SK-N-SH (cell line): Measurements from ENCODE around the gene CASZ1. TPM values are rescaled to one million over a fixed set of nuclear protein-coding genes. Genes with fewer than 3 reads are reported as not detected.

Experiments used
- CTCF ChIA-PET: fragments of 300-600, 350-600 bp; formaldehyde crosslinking; extraction: SDS; loops from one replicate; lab custom pipeline; 2021; lab: Yijun Ruan, JAX
- POLR2A ChIA-PET: fragments of 350-600 bp; sonication (Branson Sonifier 250); formaldehyde crosslinking; extraction: SDS; loops from one replicate; lab custom pipeline; 2020; ENCODE audit warnings: antibody characterized with exemption, inconsistent platforms; lab: Yijun Ruan, JAX
- DNase-seq: peaks from one replicate; pipeline ENCODE4 v3.0.0; 2012
- H2AFZ ChIP-seq: fragments of 200-600 bp; sonication (generic); 2 replicates; pipeline ENCODE4 v1.8.1; 2016; ENCODE audit warnings: antibody characterized with exemption, mild to moderate bottlenecking, low read depth
- H3F3A ChIP-seq: fragments of 200-600 bp; sonication (generic); replicated peaks from 2 replicates; pipeline ENCODE3; 2016; ENCODE audit warnings: antibody characterized with exemption, mild to moderate bottlenecking; ENCODE audit not compliant: insufficient read depth
- H3K27ac ChIP-seq, 2 experiments: fragments of 200-500 bp in 1 of 2; fragments of 200-600 bp in 1 of 2; sonication (Bioruptor generic) in 1 of 2; sonication (generic), shearing (Covaris generic) in 1 of 2; 2 replicates each; pipeline versions ENCODE4 v1.5.1 to v1.6.1; 2014 to 2016; ENCODE audit warnings: low read depth in 2 of 2, inconsistent platforms in 1 of 2, low read length in 1 of 2, mild to moderate bottlenecking in 1 of 2, mixed read lengths in 1 of 2
- H3K27me3 ChIP-seq: fragments of 200-600 bp; sonication (generic), shearing (Covaris generic); 2 replicates; pipeline ENCODE4 v1.6.1; 2016; ENCODE audit warnings: mixed run types; ENCODE audit not compliant: insufficient read depth
- H3K36me3 ChIP-seq, 2 experiments: fragments of 200-500 bp in 1 of 2; fragments of 200-600 bp in 1 of 2; sonication (Bioruptor generic) in 1 of 2; sonication (generic) in 1 of 2; replicated peaks in 1 of 2; 2 replicates each; pipeline versions ENCODE3 to v1.5.1; 2014 to 2016; ENCODE audit warnings: low read length in 1 of 2, mild to moderate bottlenecking in 1 of 2; ENCODE audit not compliant: insufficient read depth in 2 of 2, control insufficient read depth in 1 of 2
- H3K4me1 ChIP-seq, 2 experiments: fragments of 200-500 bp in 1 of 2; fragments of 200-600 bp in 1 of 2; sonication (Bioruptor generic) in 1 of 2; sonication (generic), shearing (Covaris generic) in 1 of 2; 2 replicates each; pipeline versions ENCODE4 v1.5.1 to v1.6.1; 2014 to 2016; ENCODE audit warnings: low read depth in 1 of 2, low read length in 1 of 2, mixed run types in 1 of 2; ENCODE audit not compliant: insufficient read depth in 2 of 2, control insufficient read depth in 1 of 2
- H3K4me2 ChIP-seq: fragments of 200-600 bp; sonication (generic), shearing (Covaris generic); 2 replicates; pipeline ENCODE4 v1.6.1; 2017; ENCODE audit warnings: mixed run types
- H3K4me3 ChIP-seq, 2 experiments: fragments of 200-500 bp in 1 of 2; fragments of 200-600 bp in 1 of 2; sonication (Bioruptor generic) in 1 of 2; sonication (generic), shearing (Covaris generic) in 1 of 2; 2 replicates each; pipeline versions ENCODE4 v1.5.1 to v1.8.1; 2014 to 2016; ENCODE audit warnings: low read depth in 2 of 2, inconsistent platforms in 1 of 2, low read length in 1 of 2, mild to moderate bottlenecking in 1 of 2, mixed read lengths in 1 of 2, moderate library complexity in 1 of 2
- H3K79me2 ChIP-seq: fragments of 200-600 bp; sonication (generic); 2 replicates; pipeline ENCODE4 v1.8.1; 2017; ENCODE audit warnings: mild to moderate bottlenecking; ENCODE audit not compliant: insufficient read depth
- H3K9ac ChIP-seq: fragments of 200-600 bp; sonication (generic); 2 replicates; pipeline ENCODE4 v1.6.1; 2017; ENCODE audit warnings: mixed run types
- H3K9me2 ChIP-seq: fragments of 200-600 bp; sonication (generic); 2 replicates; pipeline ENCODE4 v1.6.1; 2017; ENCODE audit warnings: mixed run types
- H3K9me3 ChIP-seq: fragments of 200-600 bp; sonication (generic); 2 replicates; pipeline ENCODE4 v1.6.1; 2017; ENCODE audit warnings: mixed run types, mild to moderate bottlenecking, moderate library complexity
- H4K20me1 ChIP-seq: fragments of 200-600 bp; sonication (generic); 2 replicates; pipeline ENCODE4 v1.6.1; 2017; ENCODE audit warnings: mild to moderate bottlenecking, mixed run types; ENCODE audit not compliant: insufficient read depth
- CTCF ChIP-seq: fragments of 200-600 bp; sonication (generic); IDR thresholded peaks from 2 replicates; pipeline ENCODE4 v1.6.1; 2017; ENCODE audit warnings: antibody characterized with exemption, mild to moderate bottlenecking, moderate library complexity
- ELF1 ChIP-seq: IDR thresholded peaks from 2 replicates; pipeline ENCODE4 v1.4.0; 2012
- FOXJ3 ChIP-seq: sonication (generic); formaldehyde crosslinking; IDR thresholded peaks from 2 replicates; pipeline ENCODE4 v1.5.1; 2020; ENCODE audit warnings: mild to moderate bottlenecking, missing genetic modification reagents
- FOXM1 ChIP-seq: IDR thresholded peaks from 2 replicates; pipeline ENCODE4 v1.4.0; 2012; ENCODE audit warnings: low read depth, mild to moderate bottlenecking
- GABPA ChIP-seq: IDR thresholded peaks from 2 replicates; pipeline ENCODE4 v1.4.0; 2012; ENCODE audit warnings: low read depth, mild to moderate bottlenecking
- GATA2 ChIP-seq: sonication (generic); formaldehyde crosslinking; IDR thresholded peaks from 2 replicates; pipeline ENCODE4 v1.5.0; 2020; ENCODE audit warnings: mild to moderate bottlenecking, missing genetic modification reagents
- JUND ChIP-seq: IDR thresholded peaks from 2 replicates; pipeline ENCODE4 v1.4.0; 2012
- MAX ChIP-seq: IDR thresholded peaks from 2 replicates; pipeline ENCODE4 v1.4.0; 2012; ENCODE audit warnings: low read depth
- MXI1 ChIP-seq: IDR thresholded peaks from 2 replicates; pipeline ENCODE4 v1.6.1; 2012; ENCODE audit warnings: mild to moderate bottlenecking, low read depth, low read length, improper control_type of control experiment
- NFIC ChIP-seq: IDR thresholded peaks from 2 replicates; pipeline ENCODE4 v1.4.0; 2012; ENCODE audit warnings: borderline replicate concordance
- NRF1 ChIP-seq: IDR thresholded peaks from 2 replicates; pipeline ENCODE4 v1.6.1; 2012; ENCODE audit warnings: low read depth, mild to moderate bottlenecking, low read length
- POLR2AphosphoS5 ChIP-seq: IDR thresholded peaks from 2 replicates; pipeline ENCODE4 v1.6.1; 2012; ENCODE audit warnings: low read depth, low read length
- RAD21 ChIP-seq: IDR thresholded peaks from 2 replicates; pipeline ENCODE4 v1.6.1; 2012; ENCODE audit warnings: mild to moderate bottlenecking, low read length
- REST ChIP-seq: IDR thresholded peaks from 2 replicates; pipeline ENCODE4 v1.6.1; 2012; ENCODE audit warnings: mild to moderate bottlenecking, low read depth, low read length, moderate library complexity
- RXRA ChIP-seq: IDR thresholded peaks from 2 replicates; pipeline ENCODE4 v1.4.0; 2012; ENCODE audit warnings: low read depth, mild to moderate bottlenecking, borderline replicate concordance
- SIN3A ChIP-seq: IDR thresholded peaks from 2 replicates; pipeline ENCODE4 v1.6.1; 2012; ENCODE audit warnings: low read depth, mild to moderate bottlenecking, low read length, moderate library complexity, borderline replicate concordance
- SMC3 ChIP-seq: IDR thresholded peaks from 2 replicates; pipeline ENCODE4 v1.6.1; 2012; ENCODE audit warnings: low read depth, low read length, improper control_type of control experiment
- TEAD4 ChIP-seq: IDR thresholded peaks from 2 replicates; pipeline ENCODE4 v1.4.0; 2012; ENCODE audit warnings: mild to moderate bottlenecking, borderline replicate concordance; ENCODE audit not compliant: insufficient read depth
- YY1 ChIP-seq: IDR thresholded peaks from 2 replicates; pipeline ENCODE4 v1.4.0; 2012; ENCODE audit warnings: low read depth, mild to moderate bottlenecking
- ZBTB33 ChIP-seq: IDR thresholded peaks from 2 replicates; pipeline ENCODE4 v1.4.0; 2012; ENCODE audit warnings: low read depth, borderline replicate concordance
- WGBS: methylation state at CpG from one replicate; pipeline ENCODE4 v1.1.6; 2017; ENCODE audit warnings: low lambda C conversion rate; 5-methylcytosine and 5-hydroxymethylcytosine counted together
- polyA plus RNA-seq, 3 experiments: library from polyadenylated mRNA; depleted of rRNA; stranded (reverse); fragments of >200 nt; gene quantifications; 2 replicates each; pipeline ENCODE4 v1.2.3, GENCODE V29; 2012

The CASZ1 gene
- polyA plus RNA-seq, 1 of the 3 experiments (the other 2 are of a cell fraction) = 0.51 TPM

- TF ChIP-seq REST = no peak
- TF ChIP-seq ELF1 = no peak
- TF ChIP-seq FOXJ3 (CRISPR knock-in tag) = no peak
- TF ChIP-seq RAD21 = no peak
- TF ChIP-seq RXRA = no peak
- TF ChIP-seq GATA2 (CRISPR knock-in tag) = no peak
- TF ChIP-seq TEAD4 = no peak
- TF ChIP-seq, all 33 proteins: peak for 0
Measured at GRCh38 chr1:10638559-10639005, 157.9 kb downstream of the CASZ1 start (continued).

GRCh38 chr1:10637834-10638558 lies 158.4 kb downstream of the CASZ1 start:
- Histone ChIP-seq H3K4me1 (peaks cover 5 to 42% of the 10 kb centered on the region in 2 experiments; a peak in 2 of 4 replicates), H3K27ac (no peak overlapping the region; a peak in 1 of 4 replicates), H3F3A (peaks cover 3% of the 10 kb centered on the region), H3K9ac (no peak overlapping the region), H3K9me3 (no peaks in the 10 kb centered on the region), H3K27me3 (no peaks in the 10 kb centered on the region), H2AFZ (no peak overlapping the region), H3K4me2 (no peak overlapping the region), H3K36me3 (peaks cover 0 to 3% of the 10 kb centered on the region in 2 experiments), H3K9me2 (no peaks in the 10 kb centered on the region), H3K79me2 (no peaks in the 10 kb centered on the region), H3K4me3 (no peak overlapping the region), H4K20me1 (no peaks in the 10 kb centered on the region)
- ChIA-PET POLR2A (no interaction called here), CTCF (interaction anchor here (1.0 to 1.1 kb wide), 2 partner anchors 9 to 36 kb away, joined by 3 read pairs; no protein-coding TSS in a partner anchor)
- no peak for DNase-seq
- WGBS = 97% methylated on average over 20 of the region's 29 CpGs
- no peak for TF ChIP-seq FOXJ3 (CRISPR knock-in tag)
- no peak for TF ChIP-seq JUND
- no peak for TF ChIP-seq GABPA
- TF ChIP-seq SMC3 = no peak
- TF ChIP-seq CTCF = no peak
- no peak for TF ChIP-seq NRF1
- no peak for TF ChIP-seq POLR2AphosphoS5
- TF ChIP-seq YY1 = no peak
- TF ChIP-seq NFIC = no peak
- no peak for TF ChIP-seq ZBTB33
- no peak for TF ChIP-seq SIN3A
- TF ChIP-seq MAX = no peak
- TF ChIP-seq FOXM1 = no peak
- TF ChIP-seq MXI1 = no peak
